Calu3 (cell line): ENCODE results near the gene FAM180A. TPM values are rescaled to one million over a fixed set of nuclear protein-coding genes. Genes with fewer than 3 reads are reported as not detected.

Source experiments
- BruUV-seq: library from RNA; stranded (reverse); fragments of 400-500 nt; replicated peaks from 2 replicates; lab custom pipeline; 2021; lab: Mats Ljungman, UMichigan
- CTCF ChIA-PET: fragments of 300-600 bp; sonication (Branson Sonifier 250); formaldehyde crosslinking; loops from one replicate; lab custom pipeline; 2022; ENCODE audit warnings: antibody characterized with exemption; lab: Charles Lee
- DNase-seq: peaks from one replicate; pipeline ENCODE4 v3.0.0; 2022
- H3K27ac Mint-ChIP-seq: one replicate; pipeline ENCODE4 v1.8.0; 2022; ENCODE audit warnings: mixed read lengths; ENCODE audit not compliant: unreplicated experiment
- H3K27me3 Mint-ChIP-seq: one replicate; pipeline ENCODE4 v1.8.0; 2022; ENCODE audit warnings: mixed read lengths; ENCODE audit not compliant: unreplicated experiment
- H3K36me3 Mint-ChIP-seq: one replicate; pipeline ENCODE4 v1.8.0; 2022; ENCODE audit warnings: mild to moderate bottlenecking, moderate library complexity, mixed read lengths; ENCODE audit not compliant: insufficient read depth, unreplicated experiment
- H3K4me1 Mint-ChIP-seq: one replicate; pipeline ENCODE4 v1.8.0; 2022; ENCODE audit warnings: mild to moderate bottlenecking, low read depth, mixed read lengths; ENCODE audit not compliant: unreplicated experiment
- H3K4me3 Mint-ChIP-seq: one replicate; pipeline ENCODE4 v1.8.0; 2022; ENCODE audit warnings: mild to moderate bottlenecking, low read depth, moderate library complexity, mixed read lengths; ENCODE audit not compliant: unreplicated experiment
- H3K9me3 Mint-ChIP-seq: one replicate; pipeline ENCODE4 v1.8.0; 2022; ENCODE audit warnings: low read depth, mixed read lengths; ENCODE audit not compliant: unreplicated experiment
- CTCF ChIP-seq: fragments of 200-600 bp; IDR thresholded peaks from one replicate; pipeline ENCODE4 v1.8.0; 2022; ENCODE audit warnings: antibody characterized with exemption; ENCODE audit not compliant: unreplicated experiment
- intact Hi-C: fragments of 100-400 bp; cut with micrococcal nuclease; formaldehyde crosslinking; loops from one replicate; pipeline ENCODE4 v1.10.0; 2022; ENCODE audit not compliant: unreplicated experiment
- total RNA-seq: library from RNA; stranded (reverse); gene quantifications from 2 replicates; pipeline ENCODE4 v1.2.3, GENCODE V29; 2022

FAM180A gene
- total RNA-seq, 1 experiment from 2014 or later, result not detected

- BruUV-seq, result no TSS peak
- H3K9me3 Mint-ChIP-seq, result no peaks in the 10 kb centered on the region
- no peak overlapping the region for H3K27ac Mint-ChIP-seq
- H3K27me3 Mint-ChIP-seq, result peaks cover 65% of the 10 kb centered on the region
- TF ChIP-seq CTCF, result no peak
- CTCF ChIA-PET, result no interaction called here
- DNase-seq, result no peak
- no peaks in the 10 kb centered on the region for H3K36me3 Mint-ChIP-seq
- H3K4me1 Mint-ChIP-seq, result no peaks in the 10 kb centered on the region
- intact Hi-C loops, result no loop called here
- no peak overlapping the region for H3K4me3 Mint-ChIP-seq
Measured at GRCh38 chr7:135792866-135793265, 44.3 kb upstream of the FAM180A start.

GRCh38 chr7:135792363-135792668 lies 43.7 kb upstream of the FAM180A start:
- TF ChIP-seq CTCF, result no peak
- intact Hi-C loops, result no loop called here
- Mint-ChIP-seq H3K27me3 (peaks cover 60% of the 10 kb centered on the region), H3K9me3 (no peaks in the 10 kb centered on the region), H3K4me3 (no peak overlapping the region), H3K4me1 (no peaks in the 10 kb centered on the region), H3K27ac (no peak overlapping the region), H3K36me3 (no peaks in the 10 kb centered on the region)
- no peak for DNase-seq
- CTCF ChIA-PET, result no interaction called here
- BruUV-seq, result no TSS peak

- peaks cover 58% of the 10 kb centered on the region for H3K27me3 Mint-ChIP-seq
- H3K27ac Mint-ChIP-seq, result no peak overlapping the region
- no peak for DNase-seq
- H3K36me3 Mint-ChIP-seq, result no peaks in the 10 kb centered on the region
- no peaks in the 10 kb centered on the region for H3K9me3 Mint-ChIP-seq
- CTCF ChIA-PET, result no interaction called here
- no peak for TF ChIP-seq CTCF
- no peak overlapping the region for H3K4me3 Mint-ChIP-seq
- no peaks in the 10 kb centered on the region for H3K4me1 Mint-ChIP-seq
- intact Hi-C loops, result no loop called here
- no TSS peak for BruUV-seq
Measured at GRCh38 chr7:135791543-135792362, 43.1 kb upstream of the FAM180A start.

- H3K4me3 Mint-ChIP-seq, result no peak overlapping the region
- H3K36me3 Mint-ChIP-seq, result no peaks in the 10 kb centered on the region
- no peak for TF ChIP-seq CTCF
- intact Hi-C loops, result no loop called here
- CTCF ChIA-PET, result interaction anchor here (0.9 kb wide), 1 partner anchor 8 kb away, joined by 3 read pairs; no protein-coding TSS in a partner anchor
- no peak overlapping the region for H3K27ac Mint-ChIP-seq
- H3K27me3 Mint-ChIP-seq, result peaks cover 56% of the 10 kb centered on the region
- H3K4me1 Mint-ChIP-seq, result no peaks in the 10 kb centered on the region
- DNase-seq, result no peak
- no peaks in the 10 kb centered on the region for H3K9me3 Mint-ChIP-seq
- no TSS peak for BruUV-seq
Measured at GRCh38 chr7:135790371-135790977, 41.9 kb upstream of the FAM180A start.
